Forelimb muscle (tissue), 1 donor: ENCODE measurements around the gene SSBP4. TPM values are rescaled to one million over a fixed set of nuclear protein-coding genes. Genes with fewer than 3 reads are reported as not detected.

Experiments used
- DNase-seq: peaks from one replicate; pipeline ENCODE4 v3.0.0-alpha.2; 2013; ENCODE audit warnings: low read depth
- polyA plus RNA-seq: library from polyadenylated mRNA; unstranded; fragments of 120-200 nt; gene quantifications from one replicate; pipeline ENCODE4 v1.2.1, GENCODE V29; 2013; ENCODE audit not compliant: insufficient read length

Gene SSBP4
- polyA plus RNA-seq, 1 donor, result 94.6 TPM

GRCh38 chr19:18420930-18421329 lies 1.7 kb downstream of the SSBP4 start:
- no peak for DNase-seq

- DNase-seq, result no peak
These were observed 2.3 kb downstream of the SSBP4 start for GRCh38 chr19:18421371-18421959.

GRCh38 chr19:18422530-18423191 lies 3.5 kb downstream of the SSBP4 start:
- DNase-seq, result no peak

- DNase-seq, result no peak
These were observed 4.2 kb downstream of the SSBP4 start for GRCh38 chr19:18423258-18424020.

GRCh38 chr19:18424122-18424889 lies 5.1 kb downstream of the SSBP4 start:
- no peak for DNase-seq

- no peak for DNase-seq
These were observed 5.8 kb downstream of the SSBP4 start for GRCh38 chr19:18424890-18425514.

- no peak for DNase-seq
These were observed 6.6 kb downstream of the SSBP4 start for GRCh38 chr19:18425515-18426415.

- DNase-seq, result no peak
These were observed 7.2 kb downstream of the SSBP4 start for GRCh38 chr19:18426416-18426767.

- no peak for DNase-seq
These were observed 8.0 kb downstream of the SSBP4 start for GRCh38 chr19:18427080-18427742.

GRCh38 chr19:18427743-18428113 lies 8.5 kb downstream of the SSBP4 start:
- DNase-seq, result no peak

- DNase-seq, result no peak
These were observed 9.1 kb downstream of the SSBP4 start for GRCh38 chr19:18428173-18428786.

GRCh38 chr19:18428787-18429674 lies 9.8 kb downstream of the SSBP4 start:
- no peak for DNase-seq

GRCh38 chr19:18429717-18430416 lies 10.7 kb downstream of the SSBP4 start:
- no peak for DNase-seq

- DNase-seq, result no peak
These were observed 11.4 kb downstream of the SSBP4 start for GRCh38 chr19:18430417-18431144.

GRCh38 chr19:18431351-18432197 lies 12.4 kb downstream of the SSBP4 start:
- no peak for DNase-seq

- DNase-seq, result no peak
These were observed 13.2 kb downstream of the SSBP4 start for GRCh38 chr19:18432275-18433014.
